Stimulated activated CD8-positive, alpha-beta memory T cell treated with anti-CD3 and anti-CD28 coated beads, Interleukin-2, amount 100 ng/mL, for 48 hours (primary cell): ENCODE data around the gene RCL1.

Source experiments
- DNase-seq, 2 donors: peaks; one replicate each; pipeline ENCODE4 v3.0.0-alpha.2; 2020; ENCODE audit warnings: low read depth in 2 of 2

RCL1 gene

GRCh38 chr9:4842213-4842612 lies 49.5 kb downstream of the RCL1 start:
- DNase-seq = no peak

- no peak for DNase-seq
These were observed 50.0 kb downstream of the RCL1 start for GRCh38 chr9:4842734-4843133.

GRCh38 chr9:4844056-4844838 lies 51.5 kb downstream of the RCL1 start:
- DNase-seq = no peak

- no peak for DNase-seq
These were observed 56.6 kb downstream of the RCL1 start for GRCh38 chr9:4849369-4849768.

GRCh38 chr9:4850603-4851310 lies 58.0 kb downstream of the RCL1 start:
- DNase-seq = no peak

GRCh38 chr9:4852419-4852818 lies 59.7 kb downstream of the RCL1 start:
- no peak for DNase-seq

- DNase-seq = no peak
These were observed 61.5 kb downstream of the RCL1 start for GRCh38 chr9:4854265-4854590.

- DNase-seq = no peak
These were observed 63.1 kb downstream of the RCL1 start for GRCh38 chr9:4855841-4856240.

- DNase-seq = peak in 1 of 2 donors; percentile 5
These were observed 64.5 kb downstream of the RCL1 start for GRCh38 chr9:4857163-4857810.

- no peak for DNase-seq
These were observed 66.3 kb downstream of the RCL1 start for GRCh38 chr9:4859035-4859434.

- no peak for DNase-seq
These were observed 67.6 kb downstream of the RCL1 start for GRCh38 chr9:4860383-4860782.

GRCh38 chr9:4861145-4861544 lies 68.4 kb downstream of the RCL1 start:
- no peak for DNase-seq

- DNase-seq = no peak
These were observed 69.2 kb downstream of the RCL1 start for GRCh38 chr9:4861736-4862451.

GRCh38 chr9:4862506-4863250 lies 69.9 kb downstream of the RCL1 start:
- no peak for DNase-seq

GRCh38 chr9:4864234-4864661 lies 71.5 kb downstream of the RCL1 start:
- no peak for DNase-seq

- DNase-seq = no peak
These were observed 72.0 kb downstream of the RCL1 start for GRCh38 chr9:4864698-4865097.

- DNase-seq = peak in 1 of 2 donors; percentile 13
These were observed 72.9 kb downstream of the RCL1 start for GRCh38 chr9:4865681-4866080.

GRCh38 chr9:4866239-4866969 lies 73.7 kb downstream of the RCL1 start:
- DNase-seq = peak in 1 of 2 donors; percentile 3

- no peak for DNase-seq
These were observed 80.3 kb downstream of the RCL1 start for GRCh38 chr9:4873066-4873465.

- DNase-seq = no peak
These were observed 82.8 kb downstream of the RCL1 start for GRCh38 chr9:4875559-4875958.

GRCh38 chr9:4879115-4879558 lies 86.4 kb downstream of the RCL1 start:
- DNase-seq = no peak
